Measurements from ENCODE around the gene KAT14.
"Not testable (repeated sequence)": the region's sequence is repeated elsewhere in the genome, so short reads cannot be mapped to it uniquely, and the experiment has no call there.

KAT14 gene

GRCh38 chr20:18190338-18191233, 52.9 kb downstream of the KAT14 start:
- no peaks in the 10 kb centered on the region for H3K36me3 ChIP-seq (ENCODE audit: control insufficient read depth, insufficient read depth, low read length)
- H3K79me2 ChIP-seq = no peaks in the 10 kb centered on the region
- no peaks in the 10 kb centered on the region for H3K4me1 ChIP-seq
- no peak overlapping the region for H3K4me3 ChIP-seq (ENCODE audit: low read depth, low read length)
- no peak overlapping the region for H2AFZ ChIP-seq
- H3K9ac ChIP-seq = no peak overlapping the region
- no peaks in the 10 kb centered on the region for H3K9me3 ChIP-seq (ENCODE audit: control insufficient read depth, low read length)
- H3K4me2 ChIP-seq (ENCODE audit: low read length) = no peak overlapping the region
- no peaks in the 10 kb centered on the region for H3K27me3 ChIP-seq (ENCODE audit: control insufficient read depth, insufficient read depth, low read length)
- no peak for TF ChIP-seq CTCF (IDR thresholded peaks at IDR 0.05)
- H3K27ac ChIP-seq = no peak overlapping the region

- no peaks in the 10 kb centered on the region for H3K27me3 ChIP-seq (ENCODE audit: control insufficient read depth, insufficient read depth, low read length)
- no peak for TF ChIP-seq CTCF (IDR thresholded peaks at IDR 0.05)
- H3K79me2 ChIP-seq = no peaks in the 10 kb centered on the region
- H3K4me3 ChIP-seq (ENCODE audit: low read depth, low read length) = no peak overlapping the region
- H3K4me1 ChIP-seq = no peaks in the 10 kb centered on the region
- no peak overlapping the region for H3K4me2 ChIP-seq (ENCODE audit: low read length)
- H3K27ac ChIP-seq = no peak overlapping the region
- H3K9me3 ChIP-seq (ENCODE audit: control insufficient read depth, low read length) = no peaks in the 10 kb centered on the region
- H2AFZ ChIP-seq = no peak overlapping the region
- H3K36me3 ChIP-seq (ENCODE audit: control insufficient read depth, insufficient read depth, low read length) = no peaks in the 10 kb centered on the region
- no peak overlapping the region for H3K9ac ChIP-seq
Measured at GRCh38 chr20:18191306-18191705, 53.6 kb downstream of the KAT14 start.

GRCh38 chr20:18194461-18194860, 56.8 kb downstream of the KAT14 start:
- H3K4me3 ChIP-seq (ENCODE audit: low read depth, low read length); H3K4me2 ChIP-seq (ENCODE audit: low read length); H3K4me1 ChIP-seq; H3K36me3 ChIP-seq (ENCODE audit: control insufficient read depth, insufficient read depth, low read length); H3K9ac ChIP-seq; H3K27ac ChIP-seq; H3K27me3 ChIP-seq (ENCODE audit: control insufficient read depth, insufficient read depth, low read length); H3K9me3 ChIP-seq (ENCODE audit: control insufficient read depth, low read length); H3K79me2 ChIP-seq; H2AFZ ChIP-seq: not testable (repeated sequence)

GRCh38 chr20:18195931-18196330, 58.3 kb downstream of the KAT14 start:
- Histone ChIP-seq H3K4me1 (no peaks in the 10 kb centered on the region), H2AFZ (no peak overlapping the region), H3K4me3 (ENCODE audit: low read depth, low read length) (no peak overlapping the region), H3K9me3 (ENCODE audit: control insufficient read depth, low read length) (no peaks in the 10 kb centered on the region), H3K27ac (no peak overlapping the region), H3K4me2 (ENCODE audit: low read length) (no peak overlapping the region), H3K36me3 (ENCODE audit: control insufficient read depth, insufficient read depth, low read length) (no peaks in the 10 kb centered on the region), H3K27me3 (ENCODE audit: control insufficient read depth, insufficient read depth, low read length) (no peaks in the 10 kb centered on the region), H3K9ac (no peak overlapping the region), H3K79me2 (no peaks in the 10 kb centered on the region)
- no peak for TF ChIP-seq CTCF (IDR thresholded peaks at IDR 0.05)

GRCh38 chr20:18197382-18198070, 59.9 kb downstream of the KAT14 start:
- Histone ChIP-seq H3K4me1 (no peaks in the 10 kb centered on the region), H3K9me3 (ENCODE audit: control insufficient read depth, low read length) (no peaks in the 10 kb centered on the region), H3K4me3 (ENCODE audit: low read depth, low read length) (no peak overlapping the region), H3K79me2 (no peaks in the 10 kb centered on the region), H3K27me3 (ENCODE audit: control insufficient read depth, insufficient read depth, low read length) (no peaks in the 10 kb centered on the region), H3K27ac (no peak overlapping the region), H3K4me2 (ENCODE audit: low read length) (no peak overlapping the region), H2AFZ (no peak overlapping the region), H3K9ac (no peak overlapping the region), H3K36me3 (ENCODE audit: control insufficient read depth, insufficient read depth, low read length) (no peaks in the 10 kb centered on the region)
- no peak for TF ChIP-seq CTCF (IDR thresholded peaks at IDR 0.05)

Data from parathyroid adenoma (tissue), 2 donors.